HUES6 (cell line): Measurements from ENCODE around the gene GMPPA.

Source experiments
- H3K27ac ChIP-seq: 2 replicates; pipeline ENCODE4 v1.7.0; 2013; ENCODE audit warnings: low read depth, mild to moderate bottlenecking, low read length, inconsistent platforms
- H3K27me3 ChIP-seq: 2 replicates; pipeline ENCODE4 v1.6.1; 2013; ENCODE audit warnings: low read length; ENCODE audit not compliant: control insufficient read depth, insufficient read depth
- H3K36me3 ChIP-seq: 2 replicates; pipeline ENCODE4 v1.6.1; 2013; ENCODE audit warnings: low read length; ENCODE audit not compliant: control insufficient read depth, insufficient read depth
- H3K4me1 ChIP-seq: 2 replicates; pipeline ENCODE4 v1.6.1; 2013; ENCODE audit warnings: low read length; ENCODE audit not compliant: control insufficient read depth, insufficient read depth
- H3K4me3 ChIP-seq: 2 replicates; pipeline ENCODE4 v1.5.1; 2013; ENCODE audit warnings: low read depth, low read length
- H3K9ac ChIP-seq: one replicate; pipeline ENCODE4 v1.6.1; 2013; ENCODE audit warnings: mild to moderate bottlenecking, low read length
- H3K9me3 ChIP-seq: 2 replicates; pipeline ENCODE4 v1.6.1; 2013; ENCODE audit warnings: low read depth, low read length; ENCODE audit not compliant: control insufficient read depth, insufficient read depth

GMPPA gene

GRCh38 chr2:219498280-219499057 lies at the start of gene GMPPA:
TSS of gene GMPPA (plus strand) at chr2:219498891. CDS start at chr2:219499976, 1,085 bp downstream.
- Histone ChIP-seq H3K4me3 (peak within 1 kb of the TSS; percentile 79), H3K27ac (peak within 1 kb of the TSS; percentile 75; the same call in 1 of the 2 replicates), H3K9me3 (no peaks in the 10 kb centered on the region), H3K36me3 (peaks cover 4% of the 10 kb centered on the region; the same call in 1 of the 2 replicates), H3K9ac (peak within 1 kb of the TSS; percentile 73), H3K27me3 (peaks cover 48% of the 10 kb centered on the region), H3K4me1 (peaks cover 54% of the 10 kb centered on the region)

DNA sequence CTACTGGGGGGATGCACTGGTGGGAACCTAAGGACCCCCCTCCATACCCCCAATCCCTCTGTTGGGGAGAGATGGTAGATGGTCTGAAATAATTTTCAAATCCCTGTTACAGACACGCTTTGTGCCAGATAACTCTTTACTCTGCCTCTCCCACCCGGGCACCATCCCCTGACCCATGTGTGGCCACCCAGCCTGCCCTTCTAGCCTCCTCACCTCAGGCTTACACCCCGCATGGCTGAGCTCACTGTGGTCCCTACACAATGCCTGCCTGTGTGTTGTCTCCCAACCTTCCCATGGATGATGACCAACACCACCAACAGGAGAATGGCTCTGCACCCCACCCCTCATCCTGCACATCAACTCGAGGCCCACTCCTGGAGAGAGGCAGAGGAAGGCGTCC lies 49.1 kb upstream of the GMPPA start:
- Histone ChIP-seq H3K27me3 (peaks cover 25% of the 10 kb centered on the region; the same call in 1 of the 2 replicates), H3K4me1 (peaks cover 37% of the 10 kb centered on the region), H3K36me3 (peaks cover 14% of the 10 kb centered on the region), H3K9me3 (no peaks in the 10 kb centered on the region), H3K9ac (no peak overlapping the region), H3K4me3 (no peak overlapping the region), H3K27ac (no peak overlapping the region)

- Histone ChIP-seq H3K36me3 (peaks cover 14% of the 10 kb centered on the region), H3K4me3 (no peak overlapping the region), H3K27me3 (peaks cover 25% of the 10 kb centered on the region; the same call in 1 of the 2 replicates), H3K4me1 (peaks cover 27% of the 10 kb centered on the region), H3K9me3 (no peaks in the 10 kb centered on the region), H3K27ac (no peak overlapping the region), H3K9ac (no peak overlapping the region)
Measured at GRCh38 chr2:219451661-219452360, 46.9 kb upstream of the GMPPA start.

DNA sequence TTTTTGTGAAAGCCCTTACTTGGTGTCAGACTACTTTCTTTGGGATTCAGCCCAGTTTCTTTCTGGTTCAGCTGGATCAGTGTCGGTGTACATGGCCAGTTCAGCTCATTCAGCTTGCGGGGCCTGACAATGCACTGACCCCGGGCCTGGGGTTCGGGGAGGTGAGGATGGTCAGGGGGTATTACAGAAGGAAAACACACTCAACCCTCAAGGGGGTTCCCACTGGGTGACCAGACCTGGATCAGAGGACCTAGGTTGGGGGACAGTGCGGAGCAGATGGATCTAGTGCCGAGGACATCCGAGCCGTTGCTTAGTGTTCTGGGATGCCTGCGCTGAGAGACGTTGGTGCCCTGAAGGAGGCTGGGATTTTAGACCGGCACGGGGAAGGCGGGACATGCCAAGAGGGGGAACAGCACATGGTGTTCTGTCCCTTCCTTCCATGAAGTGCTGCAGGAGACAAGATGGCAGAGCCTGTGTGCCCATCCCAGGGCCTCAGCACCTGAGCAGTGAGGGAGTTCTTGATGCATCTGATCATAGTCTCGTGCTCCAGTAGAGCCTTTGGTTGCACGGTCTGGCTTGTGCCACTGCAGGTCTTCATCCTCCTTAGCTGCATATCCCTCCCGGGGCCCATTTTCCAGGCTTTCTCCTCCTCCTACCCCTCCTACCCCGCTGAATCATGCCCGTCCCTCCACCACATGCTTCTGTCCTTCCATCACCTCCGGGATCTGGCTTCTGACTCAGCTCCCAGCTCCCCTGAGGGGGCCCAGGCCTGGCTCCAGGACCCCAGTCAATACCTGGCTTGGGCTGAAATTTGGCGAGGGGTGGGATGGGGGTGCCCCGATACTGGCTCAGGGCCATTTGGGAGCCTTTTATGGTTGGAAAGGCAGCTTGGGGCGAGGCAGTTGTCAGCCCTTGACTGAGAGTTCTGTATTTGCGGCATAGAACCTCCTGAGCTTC lies 46.1 kb upstream of the GMPPA start:
- no peak overlapping the region for H3K9ac ChIP-seq
- peaks cover 30% of the 10 kb centered on the region for H3K4me1 ChIP-seq
- no peak overlapping the region for H3K4me3 ChIP-seq
- H3K36me3 ChIP-seq = peaks cover 14% of the 10 kb centered on the region
- peaks cover 20% of the 10 kb centered on the region; the same call in 1 of the 2 replicates for H3K27me3 ChIP-seq
- H3K9me3 ChIP-seq = no peaks in the 10 kb centered on the region
- no peak overlapping the region for H3K27ac ChIP-seq

GRCh38 chr2:219453671-219454590 lies 44.8 kb upstream of the GMPPA start:
- H3K9me3 ChIP-seq = no peaks in the 10 kb centered on the region
- H3K27ac ChIP-seq = no peak overlapping the region
- H3K4me3 ChIP-seq = no peak overlapping the region
- H3K4me1 ChIP-seq = peaks cover 34% of the 10 kb centered on the region
- H3K36me3 ChIP-seq = peaks cover 14% of the 10 kb centered on the region
- peak overlapping the region; percentile 2 for H3K9ac ChIP-seq
- H3K27me3 ChIP-seq = peaks cover 10% of the 10 kb centered on the region; the same call in 1 of the 2 replicates

GRCh38 chr2:219455581-219455980 lies 43.1 kb upstream of the GMPPA start:
- Histone ChIP-seq H3K27me3 (no peaks in the 10 kb centered on the region), H3K9me3 (no peaks in the 10 kb centered on the region), H3K4me3 (no peak overlapping the region), H3K9ac (no peak overlapping the region), H3K27ac (no peak overlapping the region), H3K4me1 (peaks cover 46% of the 10 kb centered on the region), H3K36me3 (peaks cover 3% of the 10 kb centered on the region)

GRCh38 chr2:219457784-219458369 lies 40.8 kb upstream of the GMPPA start:
- Histone ChIP-seq H3K9ac (no peak overlapping the region), H3K36me3 (peaks cover 7% of the 10 kb centered on the region), H3K27me3 (no peaks in the 10 kb centered on the region), H3K4me1 (peaks cover 54% of the 10 kb centered on the region), H3K27ac (no peak overlapping the region), H3K4me3 (no peak overlapping the region), H3K9me3 (no peaks in the 10 kb centered on the region)

DNA sequence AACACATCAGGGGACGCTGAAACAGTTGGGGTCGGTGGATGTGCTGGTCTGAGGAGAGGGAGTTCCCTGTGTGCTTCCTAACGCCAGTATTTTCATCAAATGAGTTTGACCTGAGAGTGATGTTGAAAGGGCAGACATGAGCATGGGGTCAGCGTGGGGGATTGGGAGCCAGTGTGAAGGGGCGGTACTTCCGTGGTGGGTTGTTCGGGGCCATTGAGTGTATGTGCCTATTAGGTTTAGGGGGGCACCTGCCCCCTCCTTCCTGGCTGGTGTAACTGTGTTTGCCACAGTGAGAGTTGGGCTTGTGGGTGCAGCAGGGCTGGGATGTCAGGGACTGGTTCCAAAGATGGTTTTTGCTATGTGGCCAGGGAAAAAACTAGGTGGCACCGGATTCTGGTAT lies 39.7 kb upstream of the GMPPA start:
- Histone ChIP-seq H3K9ac (no peak overlapping the region), H3K27ac (no peak overlapping the region), H3K27me3 (no peaks in the 10 kb centered on the region), H3K36me3 (peaks cover 7% of the 10 kb centered on the region), H3K9me3 (no peaks in the 10 kb centered on the region), H3K4me3 (no peak overlapping the region), H3K4me1 (peaks cover 43% of the 10 kb centered on the region)

GRCh38 chr2:219459460-219460311 lies 39.0 kb upstream of the GMPPA start:
- Histone ChIP-seq H3K27me3 (no peaks in the 10 kb centered on the region), H3K4me3 (peak overlapping the region; percentile 14; the same call in 1 of the 2 replicates), H3K9ac (peak overlapping the region; percentile 2), H3K9me3 (no peaks in the 10 kb centered on the region), H3K27ac (no peak overlapping the region), H3K36me3 (peaks cover 7% of the 10 kb centered on the region), H3K4me1 (peaks cover 39% of the 10 kb centered on the region)
